Stimulated activated CD4-positive, alpha-beta T cell treated with anti-CD3 and anti-CD28 coated beads, Interleukin-4, amount 100 ng/mL, for 4 hours (primary cell): ENCODE measurements around the gene UVRAG.

ENCODE experiments used
- DNase-seq, 2 experiments: peaks; one replicate each; pipeline ENCODE4 v3.0.0-alpha.2; 2020

Gene UVRAG

GRCh38 chr11:75814677-75815344 is at the start of gene UVRAG:
Gene UVRAG, plus strand, starts transcription at chr11:75815210. Its CDS starts 198 bp downstream, at chr11:75815408.
- DNase-seq, result peak; percentile 93 to 97

GRCh38 chr11:75766443-75767227 is 48.4 kb upstream of the UVRAG start:
- no peak for DNase-seq

GRCh38 chr11:75767228-75767572 is 47.8 kb upstream of the UVRAG start:
- DNase-seq, result no peak

GRCh38 chr11:75767793-75768111 is 47.3 kb upstream of the UVRAG start:
- no peak for DNase-seq

GRCh38 chr11:75768112-75768908 is 46.7 kb upstream of the UVRAG start, which contains the start of gene DGAT2:
Gene DGAT2, plus strand, starts transcription at chr11:75768778. Its CDS starts 214 bp downstream, at chr11:75768992.
- peak; percentile 66 to 75 for DNase-seq

GRCh38 chr11:75768909-75769771 is 45.9 kb upstream of the UVRAG start:
- DNase-seq, result no peak

- no peak for DNase-seq
Measured at GRCh38 chr11:75770102-75770501, 44.9 kb upstream of the UVRAG start.

- DNase-seq, result no peak
Measured at GRCh38 chr11:75771646-75772410, 43.2 kb upstream of the UVRAG start.

- no peak for DNase-seq
Measured at GRCh38 chr11:75773595-75774353, 41.2 kb upstream of the UVRAG start.

- no peak for DNase-seq
Measured at GRCh38 chr11:75775056-75775455, 40.0 kb upstream of the UVRAG start.

- DNase-seq, result no peak
Measured at GRCh38 chr11:75776546-75776945, 38.5 kb upstream of the UVRAG start.

- DNase-seq, result no peak
Measured at GRCh38 chr11:75777461-75778110, 37.4 kb upstream of the UVRAG start.

GRCh38 chr11:75778962-75779361 is 36.0 kb upstream of the UVRAG start:
- no peak for DNase-seq

GRCh38 chr11:75779960-75780359 is 35.0 kb upstream of the UVRAG start:
- no peak for DNase-seq

GRCh38 chr11:75780888-75781287 is 34.1 kb upstream of the UVRAG start:
- no peak for DNase-seq

GRCh38 chr11:75781296-75781695 is 33.7 kb upstream of the UVRAG start:
- no peak for DNase-seq

GRCh38 chr11:75781831-75782230 is 33.2 kb upstream of the UVRAG start:
- DNase-seq, result no peak

- DNase-seq, result no peak
Measured at GRCh38 chr11:75782540-75783263, 32.3 kb upstream of the UVRAG start.

GRCh38 chr11:75783416-75784084 is 31.5 kb upstream of the UVRAG start:
- no peak for DNase-seq
